HepG2 (cell line): Measurements from ENCODE around the gene ELL. TPM values are rescaled to one million over a fixed set of nuclear protein-coding genes. Genes with fewer than 3 reads are reported as not detected.

ENCODE experiments used
- ATRX ChIP-seq: sonication (generic); formaldehyde crosslinking; IDR thresholded peaks from 2 replicates; pipeline ENCODE4 v1.4.0; 2020; ENCODE audit warnings: missing genetic modification reagents, borderline replicate concordance
- DR1 ChIP-seq: sonication (generic); formaldehyde crosslinking; IDR thresholded peaks from 2 replicates; pipeline ENCODE4 v1.8.0; 2021; ENCODE audit warnings: mild to moderate bottlenecking, missing genetic modification reagents, inconsistent platforms
- ELF1 ChIP-seq: sonication (generic); formaldehyde crosslinking; IDR thresholded peaks from 2 replicates; pipeline ENCODE4 v1.4.0; 2020; ENCODE audit warnings: missing genetic modification reagents
- GATAD2A ChIP-seq: IDR thresholded peaks from 2 replicates; pipeline ENCODE4 v1.6.1; 2016
- MEIS1 ChIP-seq: sonication (generic); formaldehyde crosslinking; IDR thresholded peaks from 2 replicates; pipeline ENCODE4 v1.9.0; 2021; ENCODE audit warnings: mild to moderate bottlenecking, missing genetic modification reagents, moderate library complexity, borderline replicate concordance
- MTERF4 ChIP-seq: sonication (generic); formaldehyde crosslinking; IDR thresholded peaks from 2 replicates; pipeline ENCODE4 v1.8.0; 2023; ENCODE audit warnings: mild to moderate bottlenecking, missing genetic modification reagents
- MXD3 ChIP-seq: IDR thresholded peaks from 2 replicates; pipeline ENCODE4 v1.6.1; 2016; ENCODE audit warnings: mild to moderate bottlenecking, missing biosample characterization, missing genetic modification reagents
- NAIF1 ChIP-seq: sonication (generic); formaldehyde crosslinking; IDR thresholded peaks from 2 replicates; pipeline ENCODE4 v1.5.0; 2020; ENCODE audit warnings: mild to moderate bottlenecking, missing genetic modification reagents, borderline replicate concordance
- SMC3 ChIP-seq: IDR thresholded peaks from 2 replicates; pipeline ENCODE4 v1.6.1; 2011; ENCODE audit warnings: low read length, improper control_type of control experiment
- THAP11 ChIP-seq: IDR thresholded peaks from 2 replicates; pipeline ENCODE4 v1.6.1; 2016; ENCODE audit warnings: missing biosample characterization, missing genetic modification reagents
- ZNF598 ChIP-seq: sonication (generic); formaldehyde crosslinking; IDR thresholded peaks from 2 replicates; pipeline ENCODE4 v1.5.1; 2020; ENCODE audit warnings: mild to moderate bottlenecking, missing genetic modification reagents, borderline replicate concordance
- polyA plus RNA-seq, 8 experiments: library from polyadenylated mRNA; depleted of rRNA in 3 of 8; stranded (reverse) in 7 of 8; unstranded in 1 of 8; fragments of >200 nt; fragmentation: Illumina TruSeq in 4 of 8; extraction: Trizol in 4 of 8; gene quantifications; 2 replicates each; pipeline versions ENCODE4 v1.2.1 to v1.2.3, GENCODE V29; 2011 to 2016; ENCODE audit warnings: low read depth in 4 of 8, missing spikeins in 1 of 8, mixed read lengths in 1 of 8; ENCODE audit not compliant: insufficient read depth in 1 of 8
- total RNA-seq, 5 experiments: library from RNA; depleted of rRNA; stranded (reverse); fragments of >200 nt; fragmentation: Illumina TruSeq; extraction: Trizol; gene quantifications; 2 replicates each; pipeline ENCODE4 v1.2.3, GENCODE V29; 2016; ENCODE audit warnings: low read depth in 1 of 5
- TF ChIP-seq, protein P1 (sequence below): sonication (generic); formaldehyde crosslinking; IDR thresholded peaks from 2 replicates; pipeline ENCODE4 v1.9.0; 2021; ENCODE audit warnings: missing genetic modification reagents, borderline replicate concordance
- TF ChIP-seq, protein P2 (sequence below), 2 experiments: sonication (generic) in 1 of 2; formaldehyde crosslinking in 1 of 2; IDR thresholded peaks; 2 replicates each; pipeline versions ENCODE4 v1.4.0 to v1.6.1; 2018 to 2020; ENCODE audit warnings: missing genetic modification reagents in 2 of 2, borderline replicate concordance in 1 of 2, low read depth in 1 of 2, mild to moderate bottlenecking in 1 of 2, missing biosample characterization in 1 of 2
- TF ChIP-seq, protein P3 (sequence below): sonication (generic); formaldehyde crosslinking; IDR thresholded peaks from 2 replicates; pipeline ENCODE4 v1.5.0; 2020; ENCODE audit warnings: mild to moderate bottlenecking, missing genetic modification reagents, borderline replicate concordance
- TF ChIP-seq, protein P4 (sequence below): sonication (generic); formaldehyde crosslinking; IDR thresholded peaks from 2 replicates; pipeline ENCODE4 v1.4.0; 2020; ENCODE audit warnings: missing genetic modification reagents

ELL gene
- total and polyA plus RNA-seq, 2 of the 13 experiments (the other 11 are each of a cell fraction or from before 2014, with no cell fraction given): 3.7 to 5.4 TPM

- TF ChIP-seq, protein P1, sequence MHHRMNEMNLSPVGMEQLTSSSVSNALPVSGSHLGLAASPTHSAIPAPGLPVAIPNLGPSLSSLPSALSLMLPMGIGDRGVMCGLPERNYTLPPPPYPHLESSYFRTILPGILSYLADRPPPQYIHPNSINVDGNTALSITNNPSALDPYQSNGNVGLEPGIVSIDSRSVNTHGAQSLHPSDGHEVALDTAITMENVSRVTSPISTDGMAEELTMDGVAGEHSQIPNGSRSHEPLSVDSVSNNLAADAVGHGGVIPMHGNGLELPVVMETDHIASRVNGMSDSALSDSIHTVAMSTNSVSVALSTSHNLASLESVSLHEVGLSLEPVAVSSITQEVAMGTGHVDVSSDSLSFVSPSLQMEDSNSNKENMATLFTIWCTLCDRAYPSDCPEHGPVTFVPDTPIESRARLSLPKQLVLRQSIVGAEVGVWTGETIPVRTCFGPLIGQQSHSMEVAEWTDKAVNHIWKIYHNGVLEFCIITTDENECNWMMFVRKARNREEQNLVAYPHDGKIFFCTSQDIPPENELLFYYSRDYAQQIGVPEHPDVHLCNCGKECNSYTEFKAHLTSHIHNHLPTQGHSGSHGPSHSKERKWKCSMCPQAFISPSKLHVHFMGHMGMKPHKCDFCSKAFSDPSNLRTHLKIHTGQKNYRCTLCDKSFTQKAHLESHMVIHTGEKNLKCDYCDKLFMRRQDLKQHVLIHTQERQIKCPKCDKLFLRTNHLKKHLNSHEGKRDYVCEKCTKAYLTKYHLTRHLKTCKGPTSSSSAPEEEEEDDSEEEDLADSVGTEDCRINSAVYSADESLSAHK: no peak
- peak; percentile 50 for TF ChIP-seq GATAD2A
- TF ChIP-seq, protein P2, sequence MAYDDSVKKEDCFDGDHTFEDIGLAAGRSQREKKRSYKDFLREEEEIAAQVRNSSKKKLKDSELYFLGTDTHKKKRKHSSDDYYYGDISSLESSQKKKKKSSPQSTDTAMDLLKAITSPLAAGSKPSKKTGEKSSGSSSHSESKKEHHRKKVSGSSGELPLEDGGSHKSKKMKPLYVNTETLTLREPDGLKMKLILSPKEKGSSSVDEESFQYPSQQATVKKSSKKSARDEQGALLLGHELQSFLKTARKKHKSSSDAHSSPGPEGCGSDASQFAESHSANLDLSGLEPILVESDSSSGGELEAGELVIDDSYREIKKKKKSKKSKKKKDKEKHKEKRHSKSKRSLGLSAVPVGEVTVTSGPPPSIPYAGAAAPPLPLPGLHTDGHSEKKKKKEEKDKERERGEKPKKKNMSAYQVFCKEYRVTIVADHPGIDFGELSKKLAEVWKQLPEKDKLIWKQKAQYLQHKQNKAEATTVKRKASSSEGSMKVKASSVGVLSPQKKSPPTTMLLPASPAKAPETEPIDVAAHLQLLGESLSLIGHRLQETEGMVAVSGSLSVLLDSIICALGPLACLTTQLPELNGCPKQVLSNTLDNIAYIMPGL (CRISPR knock-in tag; IDR thresholded peaks at IDR 0.05; ENCODE audit: borderline replicate concordance in 1 of 2, low read depth in 1 of 2): peak in 1 of 2 experiments; percentile 51
- TF ChIP-seq THAP11: peak; percentile 32; the same call in 1 of the 2 replicates
- 0 out of 2 replicates have a peak, but pooled peaks have one; percentile 12 for TF ChIP-seq MTERF4 (CRISPR knock-in tag)
- TF ChIP-seq, protein P3, sequence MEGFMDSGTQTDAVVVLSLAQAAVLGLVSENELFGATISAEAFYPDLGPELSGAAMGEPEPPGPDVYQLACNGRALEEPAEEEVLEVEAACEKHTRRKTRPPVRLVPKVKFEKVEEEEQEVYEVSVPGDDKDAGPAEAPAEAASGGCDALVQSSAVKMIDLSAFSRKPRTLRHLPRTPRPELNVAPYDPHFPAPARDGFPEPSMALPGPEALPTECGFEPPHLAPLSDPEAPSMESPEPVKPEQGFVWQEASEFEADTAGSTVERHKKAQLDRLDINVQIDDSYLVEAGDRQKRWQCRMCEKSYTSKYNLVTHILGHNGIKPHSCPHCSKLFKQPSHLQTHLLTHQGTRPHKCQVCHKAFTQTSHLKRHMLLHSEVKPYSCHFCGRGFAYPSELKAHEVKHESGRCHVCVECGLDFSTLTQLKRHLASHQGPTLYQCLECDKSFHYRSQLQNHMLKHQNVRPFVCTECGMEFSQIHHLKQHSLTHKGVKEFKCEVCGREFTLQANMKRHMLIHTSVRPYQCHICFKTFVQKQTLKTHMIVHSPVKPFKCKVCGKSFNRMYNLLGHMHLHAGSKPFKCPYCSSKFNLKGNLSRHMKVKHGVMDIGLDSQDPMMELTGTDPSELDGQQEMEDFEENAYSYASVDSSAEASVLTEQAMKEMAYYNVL (CRISPR knock-in tag): peak; percentile 59; the same call in 1 of the 2 replicates
- no peak; the same call in 1 of the 2 replicates for TF ChIP-seq MEIS1 (CRISPR knock-in tag)
- 0 out of 2 replicates have a peak, but pooled peaks have one; percentile 26 for TF ChIP-seq DR1 (CRISPR knock-in tag)
- TF ChIP-seq ATRX (CRISPR knock-in tag): no peak
- no peak for TF ChIP-seq NAIF1 (CRISPR knock-in tag)
- no peak for TF ChIP-seq ELF1
- peak; percentile 18; the same call in 1 of the 2 replicates for TF ChIP-seq ZNF598
- peak; percentile 14; the same call in 1 of the 2 replicates for TF ChIP-seq SMC3
- TF ChIP-seq, protein P4, sequence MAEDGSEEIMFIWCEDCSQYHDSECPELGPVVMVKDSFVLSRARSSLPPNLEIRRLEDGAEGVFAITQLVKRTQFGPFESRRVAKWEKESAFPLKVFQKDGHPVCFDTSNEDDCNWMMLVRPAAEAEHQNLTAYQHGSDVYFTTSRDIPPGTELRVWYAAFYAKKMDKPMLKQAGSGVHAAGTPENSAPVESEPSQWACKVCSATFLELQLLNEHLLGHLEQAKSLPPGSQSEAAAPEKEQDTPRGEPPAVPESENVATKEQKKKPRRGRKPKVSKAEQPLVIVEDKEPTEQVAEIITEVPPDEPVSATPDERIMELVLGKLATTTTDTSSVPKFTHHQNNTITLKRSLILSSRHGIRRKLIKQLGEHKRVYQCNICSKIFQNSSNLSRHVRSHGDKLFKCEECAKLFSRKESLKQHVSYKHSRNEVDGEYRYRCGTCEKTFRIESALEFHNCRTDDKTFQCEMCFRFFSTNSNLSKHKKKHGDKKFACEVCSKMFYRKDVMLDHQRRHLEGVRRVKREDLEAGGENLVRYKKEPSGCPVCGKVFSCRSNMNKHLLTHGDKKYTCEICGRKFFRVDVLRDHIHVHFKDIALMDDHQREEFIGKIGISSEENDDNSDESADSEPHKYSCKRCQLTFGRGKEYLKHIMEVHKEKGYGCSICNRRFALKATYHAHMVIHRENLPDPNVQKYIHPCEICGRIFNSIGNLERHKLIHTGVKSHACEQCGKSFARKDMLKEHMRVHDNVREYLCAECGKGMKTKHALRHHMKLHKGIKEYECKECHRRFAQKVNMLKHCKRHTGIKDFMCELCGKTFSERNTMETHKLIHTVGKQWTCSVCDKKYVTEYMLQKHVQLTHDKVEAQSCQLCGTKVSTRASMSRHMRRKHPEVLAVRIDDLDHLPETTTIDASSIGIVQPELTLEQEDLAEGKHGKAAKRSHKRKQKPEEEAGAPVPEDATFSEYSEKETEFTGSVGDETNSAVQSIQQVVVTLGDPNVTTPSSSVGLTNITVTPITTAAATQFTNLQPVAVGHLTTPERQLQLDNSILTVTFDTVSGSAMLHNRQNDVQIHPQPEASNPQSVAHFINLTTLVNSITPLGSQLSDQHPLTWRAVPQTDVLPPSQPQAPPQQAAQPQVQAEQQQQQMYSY (CRISPR knock-in tag): no peak
- TF ChIP-seq MXD3 (CRISPR knock-in tag): peak; percentile 21; the same call in 1 of the 2 replicates
These were observed 52.6 kb downstream of the ELL start (continued) for GRCh38 chr19:18469069-18469846.
